ENCODE measurements around the gene KISS1. TPM values are rescaled to one million over a fixed set of nuclear protein-coding genes. Genes with fewer than 3 reads are reported as not detected.

The KISS1 gene
- total RNA-seq, 2 donors from 2014 or later: not detected

- no peaks in the 10 kb centered on the region for H3K9me3 ChIP-seq
- H3K27ac ChIP-seq: peak overlapping the region; percentile 31 to 36
- H3K36me3 ChIP-seq: no peaks in the 10 kb centered on the region
- no peak for TF ChIP-seq CTCF (IDR thresholded peaks at IDR 0.05)
- no peaks in the 10 kb centered on the region for H3K27me3 ChIP-seq
- peak overlapping the region; percentile 59 to 72 for H3K4me3 ChIP-seq
- H3K4me1 ChIP-seq: peaks cover 0 to 26% of the 10 kb centered on the region in 2 donors
- no peak for DNase-seq (ENCODE audit: low spot score)
Observed at GRCh38 chr1:204152310-204153044, 43.8 kb downstream of the KISS1 start.

- H3K27me3 ChIP-seq: no peaks in the 10 kb centered on the region
- no peaks in the 10 kb centered on the region for H3K9me3 ChIP-seq
- H3K27ac ChIP-seq: peak within 1 kb of the TSS; percentile 66 to 70
- peak within 1 kb of the TSS; percentile 59 to 72 for H3K4me3 ChIP-seq
- H3K36me3 ChIP-seq: no peaks in the 10 kb centered on the region
- DNase-seq (ENCODE audit: low spot score): no peak
- H3K4me1 ChIP-seq: peaks cover 0 to 26% of the 10 kb centered on the region in 2 donors
- TF ChIP-seq CTCF (IDR thresholded peaks at IDR 0.05): no peak
Observed at GRCh38 chr1:204151552-204152309, 44.6 kb downstream of the KISS1 start, which contains the start of gene ETNK2. Gene ETNK2, minus strand, starts transcription at chr1:204152044. Its CDS starts 192 bp downstream, at chr1:204151852.

- Histone ChIP-seq H3K9me3 (no peaks in the 10 kb centered on the region), H3K27me3 (no peaks in the 10 kb centered on the region), H3K4me1 (peaks cover 0 to 26% of the 10 kb centered on the region in 2 donors), H3K4me3 (peak overlapping the region; percentile 59 to 72), H3K27ac (peak overlapping the region; percentile 66 to 70), H3K36me3 (no peaks in the 10 kb centered on the region)
- no peak for TF ChIP-seq CTCF (IDR thresholded peaks at IDR 0.05)
- peak; percentile 71 for DNase-seq (ENCODE audit: low spot score)
Observed at GRCh38 chr1:204150702-204151551, 45.4 kb downstream of the KISS1 start.

- H3K4me1 ChIP-seq: peaks cover 0 to 26% of the 10 kb centered on the region in 2 donors
- DNase-seq (ENCODE audit: low spot score): no peak
Observed at GRCh38 chr1:204149635-204150565, 46.4 kb downstream of the KISS1 start.

More at GRCh38 chr1:204149635-204150565, 46.4 kb downstream of the KISS1 start:
- no peak for TF ChIP-seq CTCF (IDR thresholded peaks at IDR 0.05)
- no peak overlapping the region for H3K4me3 ChIP-seq
- peak overlapping the region; percentile 66 to 70 for H3K27ac ChIP-seq
- no peaks in the 10 kb centered on the region for H3K27me3 ChIP-seq
- no peaks in the 10 kb centered on the region for H3K9me3 ChIP-seq
- H3K36me3 ChIP-seq: no peaks in the 10 kb centered on the region
